GM12878 (cell line): ENCODE data around the gene CD70. TPM values are rescaled to one million over a fixed set of nuclear protein-coding genes. Genes with fewer than 3 reads are reported as not detected.

Experiments used
- BMI1 ChIP-seq: fragments of 450-650 bp; IDR thresholded peaks from 2 replicates; pipeline ENCODE4 v1.6.1; 2016; ENCODE audit warnings: mild to moderate bottlenecking, moderate library complexity, borderline replicate concordance
- CREB1 ChIP-seq: IDR thresholded peaks from 2 replicates; pipeline ENCODE4 v1.6.1; 2012; ENCODE audit warnings: low read depth, mild to moderate bottlenecking, inconsistent platforms
- FOS ChIP-seq: IDR thresholded peaks from 3 replicates; pipeline ENCODE4 v1.6.1; 2011; ENCODE audit warnings: borderline replicate concordance; ENCODE audit not compliant: insufficient read length; ENCODE audit errors: extremely low read depth
- IRF4 ChIP-seq: IDR thresholded peaks from 2 replicates; pipeline ENCODE4 v1.6.1; 2011; ENCODE audit warnings: low read depth, low read length
- MTA2 ChIP-seq: fragments of 450-650 bp; IDR thresholded peaks from 2 replicates; pipeline ENCODE4 v1.6.1; 2016; ENCODE audit warnings: low read depth, mild to moderate bottlenecking, moderate library complexity
- NR2F1 ChIP-seq: fragments of 450-650 bp; conservative IDR thresholded peaks from 2 replicates; pipeline ENCODE4 v1.6.1; 2017; ENCODE audit warnings: mild to moderate bottlenecking
- POLR2AphosphoS2 ChIP-seq: IDR thresholded peaks from 2 replicates; pipeline ENCODE4 v1.6.1; 2011; ENCODE audit warnings: low read depth, mild to moderate bottlenecking, low read length, improper control_type of control experiment, moderate library complexity
- POU2F2 ChIP-seq: IDR thresholded peaks from 3 replicates; pipeline ENCODE4 v1.6.1; 2011; ENCODE audit warnings: low read depth, mild to moderate bottlenecking, low read length, borderline replicate concordance
- RAD51 ChIP-seq: fragments of 450-650 bp; IDR thresholded peaks from 2 replicates; pipeline ENCODE4 v1.6.1; 2016; ENCODE audit warnings: moderate library complexity, mild to moderate bottlenecking, inconsistent platforms
- SIN3A ChIP-seq: IDR thresholded peaks from 2 replicates; pipeline ENCODE4 v1.6.1; 2012; ENCODE audit warnings: low read depth, low read length, improper control_type of control experiment
- SPI1 ChIP-seq: IDR thresholded peaks from 2 replicates; pipeline ENCODE4 v1.6.1; 2011; ENCODE audit warnings: low read depth, mild to moderate bottlenecking, low read length, moderate library complexity, borderline replicate concordance; ENCODE audit not compliant: insufficient read depth
- SRF ChIP-seq, 2 experiments: IDR thresholded peaks; 2 replicates each; pipeline ENCODE4 v1.6.1; 2011; ENCODE audit warnings: low read depth in 2 of 2, low read length in 2 of 2, mild to moderate bottlenecking in 1 of 2, moderate library complexity in 1 of 2
- SUPT20H ChIP-seq: IDR thresholded peaks from 2 replicates; pipeline ENCODE4 v1.6.1; 2011; ENCODE audit warnings: low read depth, mild to moderate bottlenecking, low read length, moderate library complexity, borderline replicate concordance; ENCODE audit not compliant: control insufficient read depth
- ZNF24 ChIP-seq: fragments of 450-650 bp; IDR thresholded peaks from 2 replicates; pipeline ENCODE4 v1.6.1; 2017; ENCODE audit warnings: antibody characterized with exemption, mild to moderate bottlenecking
- ZNF384 ChIP-seq: IDR thresholded peaks from 2 replicates; pipeline ENCODE4 v1.6.1; 2012; ENCODE audit warnings: low read depth, mild to moderate bottlenecking, low read length, improper control_type of control experiment, borderline replicate concordance
- polyA plus RNA-seq, 11 experiments: library from polyadenylated mRNA; depleted of rRNA in 4 of 11; unstranded in 6 of 11; stranded (reverse) in 5 of 11; fragments of >200 nt; fragmentation: Nextera tagmentation in 4 of 11; fragmentation: Illumina TruSeq in 1 of 11; extraction: Ambion mirVana in 4 of 11; extraction: Trizol in 1 of 11; gene quantifications; 1 replicate in 1 of 11; 2 replicates in 10 of 11; pipeline versions ENCODE4 v1.2.1 to v1.2.3, GENCODE V29; 2011 to 2016; ENCODE audit warnings: inconsistent platforms in 2 of 11, missing spikeins in 2 of 11, low read depth in 1 of 11
- total RNA-seq, 4 experiments: library from RNA; depleted of rRNA in 3 of 4; stranded (reverse); fragments of >200 nt in 3 of 4; fragmentation: Illumina TruSeq in 1 of 4; extraction: Trizol in 1 of 4; gene quantifications; 2 replicates each; pipeline versions ENCODE4 v1.2.1 to v1.2.3, GENCODE V29; 2013 to 2021
- TF ChIP-seq, protein P1 (sequence below): fragments of 450-650 bp; IDR thresholded peaks from 2 replicates; pipeline ENCODE4 v1.6.1; 2014; ENCODE audit warnings: mild to moderate bottlenecking
- TF ChIP-seq, protein P2 (sequence below): fragments of 450-650 bp; IDR thresholded peaks from 2 replicates; pipeline ENCODE4 v1.6.1; 2017; ENCODE audit warnings: mild to moderate bottlenecking, moderate library complexity
- TF ChIP-seq, protein P3 (sequence below), 3 experiments: IDR thresholded peaks in 2 of 3; conservative IDR thresholded peaks in 1 of 3; 2 replicates each; pipeline ENCODE4 v1.5.1; 2011; ENCODE audit warnings: low read depth in 3 of 3, low read length in 3 of 3, mild to moderate bottlenecking in 3 of 3, control low read depth in 2 of 3, moderate library complexity in 2 of 3, inconsistent platforms in 1 of 3, mixed read lengths in 1 of 3; ENCODE audit not compliant: control insufficient read depth in 2 of 3, insufficient read depth in 1 of 3; ENCODE audit errors: extremely low read depth in 1 of 3
- TF ChIP-seq, protein P4 (sequence below): fragments of 450-650 bp; formaldehyde crosslinking; IDR thresholded peaks from 2 replicates; pipeline ENCODE4 v1.4.0; 2022; ENCODE audit warnings: mild to moderate bottlenecking, moderate library complexity

Gene CD70
- total and polyA plus RNA-seq, 10 of the 15 experiments (the other 5 are each of a cell fraction or from before 2014, with no cell fraction given), result 16.4 to 441 (median 265) TPM

DNA sequence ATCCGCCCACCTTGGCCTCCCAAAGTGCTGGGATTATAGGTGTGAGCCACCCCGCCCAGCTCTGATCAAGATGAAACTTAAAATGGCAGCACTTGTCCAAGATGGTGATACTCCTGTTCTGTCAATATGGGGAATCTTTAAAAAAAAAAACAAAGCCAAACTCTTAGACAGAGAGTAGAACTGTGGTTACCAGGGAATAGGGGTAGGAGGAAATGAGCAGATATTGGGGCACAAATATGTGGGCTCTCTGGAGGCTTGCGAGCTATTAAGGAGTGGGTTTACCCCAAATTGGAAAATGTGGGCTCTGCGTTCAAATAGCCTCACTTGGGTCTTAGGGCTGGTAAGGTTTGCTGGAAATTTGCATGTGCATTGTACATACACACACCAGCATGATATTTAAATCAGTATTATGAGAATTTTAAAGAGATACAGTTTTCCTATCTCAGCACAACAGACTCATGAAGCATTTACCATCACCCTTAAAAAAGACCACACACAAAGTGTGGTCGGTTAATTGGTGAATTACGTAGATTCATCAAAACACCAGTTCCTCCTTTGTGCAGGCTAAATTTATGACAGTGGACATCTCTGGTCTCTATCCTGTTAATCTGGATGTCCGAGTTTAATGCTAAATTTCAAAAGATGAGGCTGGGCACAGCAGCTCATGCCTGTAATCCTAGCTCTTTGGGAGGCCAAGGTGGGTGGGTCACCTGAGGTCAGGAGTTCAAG lies 11.3 kb downstream of the CD70 start (continued):
- no peak for TF ChIP-seq SUPT20H
- TF ChIP-seq FOS, result no peak
- TF ChIP-seq POLR2AphosphoS2, result no peak
- TF ChIP-seq, protein P1, sequence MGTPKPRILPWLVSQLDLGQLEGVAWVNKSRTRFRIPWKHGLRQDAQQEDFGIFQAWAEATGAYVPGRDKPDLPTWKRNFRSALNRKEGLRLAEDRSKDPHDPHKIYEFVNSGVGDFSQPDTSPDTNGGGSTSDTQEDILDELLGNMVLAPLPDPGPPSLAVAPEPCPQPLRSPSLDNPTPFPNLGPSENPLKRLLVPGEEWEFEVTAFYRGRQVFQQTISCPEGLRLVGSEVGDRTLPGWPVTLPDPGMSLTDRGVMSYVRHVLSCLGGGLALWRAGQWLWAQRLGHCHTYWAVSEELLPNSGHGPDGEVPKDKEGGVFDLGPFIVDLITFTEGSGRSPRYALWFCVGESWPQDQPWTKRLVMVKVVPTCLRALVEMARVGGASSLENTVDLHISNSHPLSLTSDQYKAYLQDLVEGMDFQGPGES, result no peak
- TF ChIP-seq, protein P2, sequence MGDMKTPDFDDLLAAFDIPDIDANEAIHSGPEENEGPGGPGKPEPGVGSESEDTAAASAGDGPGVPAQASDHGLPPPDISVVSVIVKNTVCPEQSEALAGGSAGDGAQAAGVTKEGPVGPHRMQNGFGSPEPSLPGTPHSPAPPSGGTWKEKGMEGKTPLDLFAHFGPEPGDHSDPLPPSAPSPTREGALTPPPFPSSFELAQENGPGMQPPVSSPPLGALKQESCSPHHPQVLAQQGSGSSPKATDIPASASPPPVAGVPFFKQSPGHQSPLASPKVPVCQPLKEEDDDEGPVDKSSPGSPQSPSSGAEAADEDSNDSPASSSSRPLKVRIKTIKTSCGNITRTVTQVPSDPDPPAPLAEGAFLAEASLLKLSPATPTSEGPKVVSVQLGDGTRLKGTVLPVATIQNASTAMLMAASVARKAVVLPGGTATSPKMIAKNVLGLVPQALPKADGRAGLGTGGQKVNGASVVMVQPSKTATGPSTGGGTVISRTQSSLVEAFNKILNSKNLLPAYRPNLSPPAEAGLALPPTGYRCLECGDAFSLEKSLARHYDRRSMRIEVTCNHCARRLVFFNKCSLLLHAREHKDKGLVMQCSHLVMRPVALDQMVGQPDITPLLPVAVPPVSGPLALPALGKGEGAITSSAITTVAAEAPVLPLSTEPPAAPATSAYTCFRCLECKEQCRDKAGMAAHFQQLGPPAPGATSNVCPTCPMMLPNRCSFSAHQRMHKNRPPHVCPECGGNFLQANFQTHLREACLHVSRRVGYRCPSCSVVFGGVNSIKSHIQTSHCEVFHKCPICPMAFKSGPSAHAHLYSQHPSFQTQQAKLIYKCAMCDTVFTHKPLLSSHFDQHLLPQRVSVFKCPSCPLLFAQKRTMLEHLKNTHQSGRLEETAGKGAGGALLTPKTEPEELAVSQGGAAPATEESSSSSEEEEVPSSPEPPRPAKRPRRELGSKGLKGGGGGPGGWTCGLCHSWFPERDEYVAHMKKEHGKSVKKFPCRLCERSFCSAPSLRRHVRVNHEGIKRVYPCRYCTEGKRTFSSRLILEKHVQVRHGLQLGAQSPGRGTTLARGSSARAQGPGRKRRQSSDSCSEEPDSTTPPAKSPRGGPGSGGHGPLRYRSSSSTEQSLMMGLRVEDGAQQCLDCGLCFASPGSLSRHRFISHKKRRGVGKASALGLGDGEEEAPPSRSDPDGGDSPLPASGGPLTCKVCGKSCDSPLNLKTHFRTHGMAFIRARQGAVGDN, result peak; percentile 82
- TF ChIP-seq ZNF24, result no peak
- no peak for TF ChIP-seq NR2F1
- no peak for TF ChIP-seq IRF4
- no peak for TF ChIP-seq SRF (IDR thresholded peaks at IDR 0.05; ENCODE audit: low read depth in 2 of 2, low read length in 2 of 2)
- TF ChIP-seq ZNF384, result no peak
- no peak for TF ChIP-seq SIN3A
- TF ChIP-seq, protein P3, sequence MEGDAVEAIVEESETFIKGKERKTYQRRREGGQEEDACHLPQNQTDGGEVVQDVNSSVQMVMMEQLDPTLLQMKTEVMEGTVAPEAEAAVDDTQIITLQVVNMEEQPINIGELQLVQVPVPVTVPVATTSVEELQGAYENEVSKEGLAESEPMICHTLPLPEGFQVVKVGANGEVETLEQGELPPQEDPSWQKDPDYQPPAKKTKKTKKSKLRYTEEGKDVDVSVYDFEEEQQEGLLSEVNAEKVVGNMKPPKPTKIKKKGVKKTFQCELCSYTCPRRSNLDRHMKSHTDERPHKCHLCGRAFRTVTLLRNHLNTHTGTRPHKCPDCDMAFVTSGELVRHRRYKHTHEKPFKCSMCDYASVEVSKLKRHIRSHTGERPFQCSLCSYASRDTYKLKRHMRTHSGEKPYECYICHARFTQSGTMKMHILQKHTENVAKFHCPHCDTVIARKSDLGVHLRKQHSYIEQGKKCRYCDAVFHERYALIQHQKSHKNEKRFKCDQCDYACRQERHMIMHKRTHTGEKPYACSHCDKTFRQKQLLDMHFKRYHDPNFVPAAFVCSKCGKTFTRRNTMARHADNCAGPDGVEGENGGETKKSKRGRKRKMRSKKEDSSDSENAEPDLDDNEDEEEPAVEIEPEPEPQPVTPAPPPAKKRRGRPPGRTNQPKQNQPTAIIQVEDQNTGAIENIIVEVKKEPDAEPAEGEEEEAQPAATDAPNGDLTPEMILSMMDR (IDR thresholded peaks at IDR 0.05 in 2 of 3, conservative IDR thresholded peaks at IDR 0.05 in 1 of 3; ENCODE audit: control insufficient read depth in 2 of 3, extremely low read depth in 1 of 3, insufficient read depth in 1 of 3, low read depth in 3 of 3, low read length in 3 of 3), result no peak
- no peak for TF ChIP-seq BMI1
- TF ChIP-seq SPI1, result peak; percentile 82; the same call in 1 of the 2 replicates
- TF ChIP-seq POU2F2, result peak; percentile 51; the same call in 1 of the 3 replicates
- TF ChIP-seq, protein P4, sequence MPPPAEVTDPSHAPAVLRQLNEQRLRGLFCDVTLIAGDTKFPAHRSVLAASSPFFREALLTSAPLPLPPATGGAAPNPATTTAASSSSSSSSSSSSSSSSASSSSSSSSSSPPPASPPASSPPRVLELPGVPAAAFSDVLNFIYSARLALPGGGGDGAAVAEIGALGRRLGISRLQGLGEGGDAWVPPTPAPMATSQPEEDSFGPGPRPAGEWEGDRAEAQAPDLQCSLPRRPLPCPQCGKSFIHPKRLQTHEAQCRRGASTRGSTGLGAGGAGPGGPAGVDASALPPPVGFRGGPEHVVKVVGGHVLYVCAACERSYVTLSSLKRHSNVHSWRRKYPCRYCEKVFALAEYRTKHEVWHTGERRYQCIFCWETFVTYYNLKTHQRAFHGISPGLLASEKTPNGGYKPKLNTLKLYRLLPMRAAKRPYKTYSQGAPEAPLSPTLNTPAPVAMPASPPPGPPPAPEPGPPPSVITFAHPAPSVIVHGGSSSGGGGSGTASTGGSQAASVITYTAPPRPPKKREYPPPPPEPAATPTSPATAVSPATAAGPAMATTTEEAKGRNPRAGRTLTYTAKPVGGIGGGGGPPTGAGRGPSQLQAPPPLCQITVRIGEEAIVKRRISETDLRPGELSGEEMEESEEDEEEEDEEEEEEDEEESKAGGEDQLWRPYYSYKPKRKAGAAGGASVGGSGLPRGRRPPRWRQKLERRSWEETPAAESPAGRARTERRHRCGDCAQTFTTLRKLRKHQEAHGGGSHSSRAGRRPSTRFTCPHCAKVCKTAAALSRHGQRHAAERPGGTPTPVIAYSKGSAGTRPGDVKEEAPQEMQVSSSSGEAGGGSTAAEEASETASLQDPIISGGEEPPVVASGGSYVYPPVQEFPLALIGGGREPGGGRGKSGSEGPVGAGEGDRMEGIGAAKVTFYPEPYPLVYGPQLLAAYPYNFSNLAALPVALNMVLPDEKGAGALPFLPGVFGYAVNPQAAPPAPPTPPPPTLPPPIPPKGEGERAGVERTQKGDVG, result peak; percentile 74; the same call in 1 of the 2 replicates
- peak; percentile 5; the same call in 1 of the 2 replicates for TF ChIP-seq RAD51
- TF ChIP-seq CREB1, result no peak
- peak; percentile 40; the same call in 1 of the 2 replicates for TF ChIP-seq MTA2
